ENCODE measurements around the gene ESPN.

The ESPN gene

GRCh38 chr1:6499296-6499695, 74.7 kb downstream of the ESPN start:
- no peak for DNase-seq

GRCh38 chr1:6500544-6501278, 76.1 kb downstream of the ESPN start:
- no peak for DNase-seq

GRCh38 chr1:6501279-6501813, 76.8 kb downstream of the ESPN start:
- no peak for DNase-seq

GRCh38 chr1:6502000-6502891, 77.7 kb downstream of the ESPN start:
- DNase-seq: peak in 3 of 14 donors; percentile 47 to 75 (median 53)

GRCh38 chr1:6503884-6504602, 79.5 kb downstream of the ESPN start:
- no peak for DNase-seq

GRCh38 chr1:6504887-6505286, 80.3 kb downstream of the ESPN start:
- no peak for DNase-seq

GRCh38 chr1:6505367-6506209, 81.0 kb downstream of the ESPN start:
- no peak for DNase-seq

- no peak for DNase-seq
Measured at GRCh38 chr1:6506210-6507036, 81.8 kb downstream of the ESPN start.

GRCh38 chr1:6507037-6507428, 82.5 kb downstream of the ESPN start:
- DNase-seq: peak in 3 of 14 donors; percentile 29 to 54 (median 34)

GRCh38 chr1:6507461-6507911, 82.9 kb downstream of the ESPN start:
- peak in 6 of 14 donors; percentile 32 to 98 (median 52) for DNase-seq

GRCh38 chr1:6508154-6508815, 83.7 kb downstream of the ESPN start:
- DNase-seq: peak in 1 of 14 donors; percentile 41

GRCh38 chr1:6508816-6509189, 84.2 kb downstream of the ESPN start:
- peak in 1 of 14 donors; percentile 30 for DNase-seq

GRCh38 chr1:6509220-6509918, 84.8 kb downstream of the ESPN start:
- peak in 1 of 14 donors; percentile 30 for DNase-seq

- DNase-seq: peak in 2 of 14 donors; percentile 13 to 25
Measured at GRCh38 chr1:6509919-6510291, 85.3 kb downstream of the ESPN start.

- DNase-seq: no peak
Measured at GRCh38 chr1:6510493-6510892, 85.9 kb downstream of the ESPN start.

Measured in C1 segment of cervical spinal cord (tissue), 14 donors.